Peyer's patch (tissue), 4 donors: ENCODE results near the gene SLC8A2.

Experiments used
- CTCF ChIP-seq, 6 experiments: fragments of 450-650 bp in 4 of 6; fragments of 200-600 bp in 2 of 6; sonication (generic) in 1 of 6; IDR thresholded peaks; one replicate each; pipeline ENCODE4 v1.5.1; 2017 to 2019; ENCODE audit warnings: antibody characterized with exemption in 6 of 6, mild to moderate bottlenecking in 3 of 6, moderate library complexity in 1 of 6
- POLR2A ChIP-seq, 2 donors: fragments of 450-650 bp; IDR thresholded peaks; one replicate each; pipeline ENCODE4 v1.5.1; 2017; ENCODE audit warnings: antibody characterized with exemption in 2 of 2, mild to moderate bottlenecking in 2 of 2, moderate library complexity in 2 of 2

GRCh38 chr19:47479701-47480503 is 8.2 kb upstream of the SLC8A2 start:
- TF ChIP-seq CTCF (IDR thresholded peaks at IDR 0.05) (no peak), POLR2A (IDR thresholded peaks at IDR 0.05) (no peak)
